ENCODE results near the gene COPS6.

The COPS6 gene

GRCh38 chr7:100115026-100115425 lies 26.3 kb downstream of the COPS6 start:
- in situ Hi-C loops (cut with MboI; ENCODE audit: low sequenced_read_pairs, unreplicated experiment): no loop called here
- DNase-seq (ENCODE audit: low spot score): no peak

GRCh38 chr7:100118388-100119071 lies 29.8 kb downstream of the COPS6 start:
- no peak for DNase-seq (ENCODE audit: low spot score)
- in situ Hi-C loops (cut with MboI; ENCODE audit: low sequenced_read_pairs, unreplicated experiment): no loop called here
- no peak for TF ChIP-seq CTCF (IDR thresholded peaks at IDR 0.05; ENCODE audit: borderline replicate concordance, control extremely low read depth, extremely low read depth, insufficient read depth, missing control alignments)

More at GRCh38 chr7:100115026-100115425, 26.3 kb downstream of the COPS6 start:
- TF ChIP-seq CTCF (IDR thresholded peaks at IDR 0.05; ENCODE audit: borderline replicate concordance, control extremely low read depth, extremely low read depth, insufficient read depth, missing control alignments): no peak

GRCh38 chr7:100119072-100119969 lies 30.6 kb downstream of the COPS6 start, which contains the start of the genes CNPY4 and TAF6:
Gene CNPY4, plus strand, starts transcription at chr7:100119634. Its CDS starts 111 bp downstream, at chr7:100119745.
Gene TAF6, minus strand, starts transcription at chr7:100119358. Its CDS starts 5,149 bp downstream, at chr7:100114209.
- in situ Hi-C loops (cut with MboI; ENCODE audit: low sequenced_read_pairs, unreplicated experiment): no loop called here
- DNase-seq (ENCODE audit: low spot score): peak; percentile 99
- peak; percentile 12 for TF ChIP-seq CTCF (IDR thresholded peaks at IDR 0.05; ENCODE audit: borderline replicate concordance, control extremely low read depth, extremely low read depth, insufficient read depth, missing control alignments)

- DNase-seq (ENCODE audit: low spot score): no peak
- no peak for TF ChIP-seq CTCF (IDR thresholded peaks at IDR 0.05; ENCODE audit: borderline replicate concordance, control extremely low read depth, extremely low read depth, insufficient read depth, missing control alignments)
- in situ Hi-C loops (cut with MboI; ENCODE audit: low sequenced_read_pairs, unreplicated experiment): no loop called here
These were observed 31.4 kb downstream of the COPS6 start for GRCh38 chr7:100119970-100120732.

GRCh38 chr7:100120733-100121036 lies 31.9 kb downstream of the COPS6 start:
- no peak for DNase-seq (ENCODE audit: low spot score)
- no peak for TF ChIP-seq CTCF (IDR thresholded peaks at IDR 0.05; ENCODE audit: borderline replicate concordance, control extremely low read depth, extremely low read depth, insufficient read depth, missing control alignments)
- in situ Hi-C loops (cut with MboI; ENCODE audit: low sequenced_read_pairs, unreplicated experiment): no loop called here

GRCh38 chr7:100122067-100122466 lies 33.3 kb downstream of the COPS6 start:
- DNase-seq (ENCODE audit: low spot score): no peak
- TF ChIP-seq CTCF (IDR thresholded peaks at IDR 0.05; ENCODE audit: borderline replicate concordance, control extremely low read depth, extremely low read depth, insufficient read depth, missing control alignments): no peak

More at GRCh38 chr7:100122067-100122466, 33.3 kb downstream of the COPS6 start:
- in situ Hi-C loops (cut with MboI; ENCODE audit: low sequenced_read_pairs, unreplicated experiment): no loop called here

Data from GM13976 (cell line).